ENCODE measurements around the gene EEF2. TPM values are rescaled to one million over a fixed set of nuclear protein-coding genes. Genes with fewer than 3 reads are reported as not detected.
"Not testable (repeated sequence)": the region's sequence is repeated elsewhere in the genome, so short reads cannot be mapped to it uniquely, and the experiment has no call there.

EEF2 gene
- total RNA-seq, 1 donor from 2014 or later = 1,960 TPM

DNA sequence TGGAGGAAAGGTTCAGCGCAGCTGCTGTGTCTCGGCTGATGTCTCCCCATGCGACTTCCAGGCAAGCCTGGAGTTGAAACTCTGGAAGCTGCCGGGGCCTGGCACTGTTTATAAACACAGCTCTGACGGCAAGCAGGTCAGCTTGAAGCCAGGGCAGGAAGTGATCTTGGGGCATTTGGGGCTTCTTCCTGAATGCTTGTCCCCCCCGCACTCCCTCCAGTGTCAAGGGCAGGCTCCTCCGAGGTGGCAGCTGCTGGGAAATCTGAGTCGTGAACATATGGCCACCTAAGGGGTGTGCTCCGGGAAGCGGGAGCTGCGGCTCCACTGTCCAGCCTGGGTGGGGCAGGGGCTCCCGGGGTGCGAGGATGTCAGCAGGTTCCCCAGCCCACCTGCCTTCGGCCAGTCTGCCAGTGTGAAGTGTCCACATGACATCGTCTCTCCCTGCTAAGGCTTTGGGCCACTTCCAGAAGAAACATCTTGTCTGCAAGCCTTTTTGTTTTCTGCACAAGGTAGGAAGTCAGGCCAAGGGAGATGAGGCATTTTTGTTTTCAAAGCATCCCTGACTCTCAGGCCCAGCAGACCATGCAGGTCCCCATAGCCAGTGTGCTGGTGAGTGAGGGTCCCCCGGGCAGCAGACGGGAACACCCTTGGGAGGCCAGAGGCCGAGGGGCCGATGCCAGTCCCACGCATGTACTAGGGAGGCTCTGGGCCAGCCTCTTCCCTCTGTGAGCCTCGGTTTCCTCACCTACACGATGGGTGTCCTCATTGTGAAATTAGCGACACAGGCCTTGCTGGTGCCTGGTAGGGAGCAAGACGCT, 24.9 kb upstream of the EEF2 start:
- ATAC-seq = no peak
- DNase-seq = no peak
- Histone ChIP-seq H3K27ac (no peak overlapping the region), H3K27me3 (no peaks in the 10 kb centered on the region), H3K36me3 (peaks cover 19% of the 10 kb centered on the region), H3K4me3 (no peak overlapping the region), H3K9me3 (no peaks in the 10 kb centered on the region), H3K4me1 (peaks cover 39% of the 10 kb centered on the region)
- intact Hi-C loops (cut with DNase I) = no loop called here
- TF ChIP-seq, protein P1, sequence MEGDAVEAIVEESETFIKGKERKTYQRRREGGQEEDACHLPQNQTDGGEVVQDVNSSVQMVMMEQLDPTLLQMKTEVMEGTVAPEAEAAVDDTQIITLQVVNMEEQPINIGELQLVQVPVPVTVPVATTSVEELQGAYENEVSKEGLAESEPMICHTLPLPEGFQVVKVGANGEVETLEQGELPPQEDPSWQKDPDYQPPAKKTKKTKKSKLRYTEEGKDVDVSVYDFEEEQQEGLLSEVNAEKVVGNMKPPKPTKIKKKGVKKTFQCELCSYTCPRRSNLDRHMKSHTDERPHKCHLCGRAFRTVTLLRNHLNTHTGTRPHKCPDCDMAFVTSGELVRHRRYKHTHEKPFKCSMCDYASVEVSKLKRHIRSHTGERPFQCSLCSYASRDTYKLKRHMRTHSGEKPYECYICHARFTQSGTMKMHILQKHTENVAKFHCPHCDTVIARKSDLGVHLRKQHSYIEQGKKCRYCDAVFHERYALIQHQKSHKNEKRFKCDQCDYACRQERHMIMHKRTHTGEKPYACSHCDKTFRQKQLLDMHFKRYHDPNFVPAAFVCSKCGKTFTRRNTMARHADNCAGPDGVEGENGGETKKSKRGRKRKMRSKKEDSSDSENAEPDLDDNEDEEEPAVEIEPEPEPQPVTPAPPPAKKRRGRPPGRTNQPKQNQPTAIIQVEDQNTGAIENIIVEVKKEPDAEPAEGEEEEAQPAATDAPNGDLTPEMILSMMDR (IDR thresholded peaks at IDR 0.05) = no peak

DNA sequence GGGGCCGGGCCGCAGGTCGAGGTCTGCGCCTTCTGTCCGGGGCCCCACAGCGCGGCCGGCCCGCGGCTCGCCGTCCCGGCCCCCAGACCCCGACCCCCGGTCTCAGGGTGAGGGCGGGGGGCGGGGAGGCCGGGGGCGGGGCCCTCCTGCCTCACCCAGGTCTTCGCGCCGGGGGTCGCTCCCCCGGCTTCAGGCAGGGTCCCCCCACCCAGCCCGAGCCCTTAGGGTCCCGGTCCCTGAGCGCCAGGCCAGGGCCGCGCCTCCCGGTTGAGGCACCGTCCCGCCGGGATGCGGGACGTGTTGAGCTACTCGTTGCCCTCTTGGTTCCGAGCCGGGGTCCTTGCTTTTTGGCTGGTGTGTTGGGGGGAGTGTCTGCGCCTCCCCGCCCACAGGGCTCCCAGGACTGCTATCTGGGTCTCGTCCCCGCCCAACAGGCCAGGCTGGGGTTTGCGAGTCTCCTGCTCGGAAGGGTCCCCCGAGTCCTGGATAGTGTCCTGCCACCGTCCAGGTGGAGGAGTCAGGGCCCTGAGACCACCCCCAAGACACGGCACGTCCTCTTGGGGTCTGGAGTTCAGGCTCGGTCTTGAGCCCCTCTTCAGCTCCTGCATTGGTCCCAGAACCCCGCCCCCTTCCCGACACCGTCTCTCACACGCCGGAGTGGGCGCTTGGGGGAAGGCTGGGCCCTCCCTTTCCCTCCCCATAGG, 22.7 kb upstream of the EEF2 start:
- H3K27ac ChIP-seq = peak overlapping the region; percentile 81
- TF ChIP-seq, protein P1 (IDR thresholded peaks at IDR 0.05) = no peak
- peak overlapping the region; percentile 93 for H3K4me3 ChIP-seq
- H3K9me3 ChIP-seq = no peaks in the 10 kb centered on the region
- peaks cover 2% of the 10 kb centered on the region for H3K36me3 ChIP-seq
- intact Hi-C loops (cut with DNase I) = no loop called here
- no peaks in the 10 kb centered on the region for H3K27me3 ChIP-seq
- DNase-seq (peak; percentile 69), ATAC-seq (peak; percentile 1)
- peaks cover 33% of the 10 kb centered on the region for H3K4me1 ChIP-seq

DNA sequence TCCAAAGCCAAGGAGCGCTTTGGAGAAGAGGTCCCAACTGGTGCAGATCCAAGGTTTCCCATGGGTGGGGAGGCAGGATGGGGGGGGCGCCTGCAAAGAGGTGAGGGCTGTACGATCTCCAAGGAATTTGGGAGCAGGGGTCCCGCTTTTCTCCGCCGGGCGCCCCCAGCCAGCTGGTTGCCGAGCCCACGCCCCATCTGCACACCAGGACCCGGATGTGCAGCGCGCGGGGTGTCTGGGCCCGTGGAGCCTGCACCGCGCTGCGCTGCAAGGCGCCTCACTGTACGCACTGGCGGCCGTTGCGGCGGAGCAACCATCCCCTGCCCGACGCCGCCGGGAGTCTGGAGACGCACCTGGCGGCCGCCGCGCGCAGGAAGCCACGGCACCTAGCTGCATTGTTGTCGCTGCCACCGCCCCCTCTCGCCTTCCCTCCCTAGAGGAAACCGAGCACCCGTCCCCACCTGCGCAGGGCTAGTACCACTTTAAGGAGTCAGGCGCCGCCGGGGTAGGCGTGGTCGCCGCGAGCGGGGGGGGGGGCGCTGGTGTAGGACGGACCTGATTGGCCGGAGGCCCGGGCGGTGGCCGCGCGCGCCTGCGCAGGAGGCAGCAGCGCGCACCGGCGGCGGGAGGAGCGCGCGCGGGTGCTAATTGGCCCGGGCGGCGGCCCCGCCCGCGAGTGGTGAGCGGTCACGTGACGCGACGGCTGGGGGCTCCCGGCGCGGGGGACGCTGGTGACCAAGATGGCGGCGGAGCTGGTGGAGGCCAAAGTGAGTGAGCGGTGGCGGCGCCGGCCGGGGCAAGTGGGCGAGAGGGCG, 22.0 kb upstream of the EEF2 start, which contains the start of gene PIAS4:
Gene PIAS4, plus strand, starts transcription at position 716 of the 815 bp plus-strand sequence. Its CDS starts 25 bp downstream, at position 741.
- intact Hi-C loops (cut with DNase I) = no loop called here
- H3K27me3 ChIP-seq = no peaks in the 10 kb centered on the region
- TF ChIP-seq, protein P1 (IDR thresholded peaks at IDR 0.05) = no peak
- peak within 1 kb of the TSS; percentile 81 for H3K27ac ChIP-seq
- H3K4me1 ChIP-seq = peaks cover 33% of the 10 kb centered on the region
- H3K4me3 ChIP-seq = peak within 1 kb of the TSS; percentile 93
- DNase-seq (peak; percentile 98), ATAC-seq (peak; percentile 96)
- H3K36me3 ChIP-seq = no peaks in the 10 kb centered on the region
- H3K9me3 ChIP-seq = no peaks in the 10 kb centered on the region

DNA sequence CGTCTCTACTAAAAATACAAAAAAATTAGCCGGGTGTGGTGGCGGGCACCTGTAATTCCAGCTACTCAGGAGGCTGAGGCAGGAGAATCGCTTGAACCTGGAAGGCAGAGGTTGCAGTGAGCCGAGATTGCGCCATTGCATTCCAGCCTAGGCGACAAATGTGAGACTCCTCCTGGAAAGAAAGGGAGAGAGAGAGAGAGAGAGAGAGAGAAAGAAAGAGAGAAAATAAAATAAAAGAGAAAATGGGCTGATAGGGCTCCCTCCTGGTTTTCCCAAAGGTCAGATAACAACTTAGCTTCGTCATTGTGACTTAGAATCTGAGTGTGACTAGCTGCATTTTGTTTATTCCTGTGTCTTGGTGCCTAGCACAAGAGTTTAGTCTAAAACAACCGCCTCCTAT, 20.2 kb upstream of the EEF2 start:
- H3K9me3 ChIP-seq; DNase-seq; intact Hi-C loops (cut with DNase I); ATAC-seq; H3K27ac ChIP-seq; H3K4me3 ChIP-seq; H3K27me3 ChIP-seq; H3K36me3 ChIP-seq: not testable (repeated sequence)
- peaks cover 24% of the 10 kb centered on the region for H3K4me1 ChIP-seq

DNA sequence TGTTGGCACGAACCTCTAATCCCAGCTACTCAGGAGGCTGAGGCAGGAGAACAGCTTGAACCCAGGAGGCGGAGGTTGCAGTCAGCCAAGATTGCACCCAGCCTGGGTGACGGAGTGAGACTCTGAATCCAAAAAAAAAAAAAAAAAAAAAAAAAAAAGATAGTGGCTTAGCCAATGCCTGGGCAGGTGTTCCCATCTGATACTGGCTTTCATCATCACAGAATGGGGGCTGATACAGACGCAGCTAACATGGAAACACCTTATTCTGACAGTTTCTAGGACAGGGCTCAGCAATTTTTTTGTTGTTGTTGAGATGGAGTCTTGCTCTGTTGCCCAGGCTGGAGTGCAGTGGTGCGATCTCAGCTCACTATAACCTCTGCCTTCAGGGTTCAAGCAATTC, 15.5 kb upstream of the EEF2 start:
- H3K4me1 ChIP-seq; H3K4me3 ChIP-seq; ATAC-seq; H3K9me3 ChIP-seq; DNase-seq; H3K36me3 ChIP-seq; H3K27me3 ChIP-seq; H3K27ac ChIP-seq; intact Hi-C loops (cut with DNase I): not testable (repeated sequence)

DNA sequence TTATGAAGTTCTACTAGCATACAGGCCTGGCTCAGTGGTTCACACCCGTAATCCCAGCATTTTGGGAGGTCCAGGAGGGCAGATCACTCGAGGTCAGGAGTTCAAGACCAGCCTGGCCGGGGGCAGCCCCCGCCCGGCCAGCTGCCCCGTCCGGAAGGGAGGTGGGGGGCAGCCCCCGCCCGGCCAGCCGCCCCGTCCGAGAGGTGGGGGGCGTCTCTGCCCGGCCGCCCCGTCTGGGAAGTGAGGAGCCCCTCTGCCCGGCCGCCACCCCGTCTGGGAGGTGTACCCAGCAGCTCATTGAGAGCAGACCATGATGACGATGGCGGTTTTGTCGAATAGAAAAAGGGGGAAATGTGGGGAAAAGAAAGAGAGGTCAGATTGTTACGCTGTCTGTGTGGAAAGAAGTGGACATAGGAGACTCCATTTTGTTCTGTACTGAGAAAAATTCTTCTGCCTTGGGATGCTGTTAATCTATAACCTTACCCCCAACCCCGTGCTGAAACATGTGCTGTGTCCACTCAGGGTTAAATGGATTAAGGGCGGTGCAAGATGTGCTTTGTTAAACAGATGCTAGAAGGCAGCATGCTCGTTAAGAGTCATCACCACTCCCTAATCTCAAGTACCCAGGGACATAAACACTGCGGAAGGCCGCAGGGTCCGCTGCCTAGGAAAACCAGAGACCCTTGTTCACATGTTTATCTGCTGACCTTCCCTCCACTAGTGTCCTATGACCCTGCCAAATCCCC, 13.6 kb upstream of the EEF2 start:
- H3K4me3 ChIP-seq; H3K27me3 ChIP-seq; H3K9me3 ChIP-seq; intact Hi-C loops (cut with DNase I); H3K27ac ChIP-seq; ATAC-seq; DNase-seq; H3K36me3 ChIP-seq; H3K4me1 ChIP-seq: not testable (repeated sequence)

Measured in upper lobe of right lung (tissue), 1 donor.